Activated CD4-positive, alpha-beta T cell treated with anti-CD3 and anti-CD28 coated beads, Interleukin-2, amount 10 ng/mL, durations not matched to agents 24 days and 14 days (primary cell): ENCODE results near the gene SCNN1B. TPM values are rescaled to one million over a fixed set of nuclear protein-coding genes. Genes with fewer than 3 reads are reported as not detected.

Source experiments
- DNase-seq: peaks from one replicate; pipeline ENCODE4 v3.0.0; 2022
- H3K27ac Mint-ChIP-seq: one replicate; pipeline ENCODE4 v1.8.0; 2022; ENCODE audit warnings: mild to moderate bottlenecking, mixed read lengths
- H3K27me3 Mint-ChIP-seq: one replicate; pipeline ENCODE4 v1.8.0; 2022; ENCODE audit warnings: mixed read lengths
- H3K36me3 Mint-ChIP-seq: one replicate; pipeline ENCODE4 v1.8.0; 2022; ENCODE audit warnings: low read depth, mild to moderate bottlenecking, mixed read lengths
- H3K4me1 Mint-ChIP-seq: one replicate; pipeline ENCODE4 v1.8.0; 2021; ENCODE audit warnings: mixed read lengths
- H3K4me3 Mint-ChIP-seq: one replicate; pipeline ENCODE4 v1.8.0; 2022; ENCODE audit warnings: mild to moderate bottlenecking, moderate library complexity, mixed read lengths
- H3K9me3 Mint-ChIP-seq: one replicate; pipeline ENCODE4 v1.8.0; 2021; ENCODE audit warnings: mixed read lengths
- intact Hi-C: fragments of 100-400 bp; cut with micrococcal nuclease; formaldehyde crosslinking; loops from one replicate; pipeline ENCODE4 v1.15.1; 2023
- total RNA-seq: library from RNA; stranded (reverse); gene quantifications from 2 replicates; pipeline ENCODE4 v1.2.3, GENCODE V29; 2022

Gene SCNN1B
- total RNA-seq, 1 donor from 2014 or later: not detected

DNA sequence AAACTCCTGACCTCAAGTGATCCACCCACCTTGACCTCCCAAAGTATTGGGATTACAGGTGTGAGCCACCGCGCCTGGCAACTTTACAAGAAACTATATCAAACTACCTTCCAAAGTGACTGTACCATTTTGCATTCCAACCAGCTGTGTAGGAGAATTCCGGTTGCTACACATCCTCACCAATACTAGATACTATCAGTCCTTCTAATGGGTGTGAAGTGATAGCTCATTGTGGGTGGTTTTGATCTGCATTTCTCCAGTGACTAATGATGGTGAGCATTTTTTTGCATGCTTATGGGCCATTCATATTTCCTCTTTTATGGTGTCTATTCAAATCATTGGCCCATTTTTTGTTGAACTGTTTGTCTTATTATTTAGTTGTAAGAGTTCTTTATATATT lies 37.7 kb downstream of the SCNN1B start:
- DNase-seq: no peak
- Mint-ChIP-seq H3K27ac (no peak overlapping the region), H3K9me3 (no peaks in the 10 kb centered on the region), H3K4me1 (no peaks in the 10 kb centered on the region), H3K27me3 (peaks cover 9% of the 10 kb centered on the region), H3K36me3 (no peaks in the 10 kb centered on the region), H3K4me3 (no peak overlapping the region)
- intact Hi-C loops: no loop called here

DNA sequence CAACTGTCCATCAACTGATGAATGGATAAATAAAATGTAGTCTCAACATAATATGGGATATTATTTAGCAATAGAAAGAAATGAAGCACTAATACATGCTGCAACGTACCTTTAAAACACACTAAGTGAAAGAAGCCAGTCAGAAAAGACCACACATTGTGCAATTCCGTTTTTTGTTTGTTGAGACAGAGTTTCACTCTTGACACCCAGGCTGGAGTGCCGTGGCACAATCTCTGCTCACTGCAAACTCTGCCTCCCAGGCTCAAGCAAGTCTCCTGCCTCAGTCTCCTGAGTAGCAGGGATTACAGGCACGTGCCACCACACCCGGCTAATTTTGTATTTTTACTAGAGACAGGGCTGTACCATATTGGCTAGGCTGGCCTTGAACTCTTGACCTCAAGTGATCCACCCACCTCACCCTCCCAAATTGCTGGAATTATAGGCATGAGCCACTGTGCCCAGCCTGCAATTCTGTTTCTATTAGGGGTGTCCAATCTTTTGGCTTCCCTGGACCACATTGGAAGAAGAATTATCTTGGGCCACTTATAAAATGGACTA lies 40.1 kb downstream of the SCNN1B start:
- Mint-ChIP-seq H3K4me3 (no peak overlapping the region), H3K4me1 (no peaks in the 10 kb centered on the region)
- intact Hi-C loops: no loop called here

DNA sequence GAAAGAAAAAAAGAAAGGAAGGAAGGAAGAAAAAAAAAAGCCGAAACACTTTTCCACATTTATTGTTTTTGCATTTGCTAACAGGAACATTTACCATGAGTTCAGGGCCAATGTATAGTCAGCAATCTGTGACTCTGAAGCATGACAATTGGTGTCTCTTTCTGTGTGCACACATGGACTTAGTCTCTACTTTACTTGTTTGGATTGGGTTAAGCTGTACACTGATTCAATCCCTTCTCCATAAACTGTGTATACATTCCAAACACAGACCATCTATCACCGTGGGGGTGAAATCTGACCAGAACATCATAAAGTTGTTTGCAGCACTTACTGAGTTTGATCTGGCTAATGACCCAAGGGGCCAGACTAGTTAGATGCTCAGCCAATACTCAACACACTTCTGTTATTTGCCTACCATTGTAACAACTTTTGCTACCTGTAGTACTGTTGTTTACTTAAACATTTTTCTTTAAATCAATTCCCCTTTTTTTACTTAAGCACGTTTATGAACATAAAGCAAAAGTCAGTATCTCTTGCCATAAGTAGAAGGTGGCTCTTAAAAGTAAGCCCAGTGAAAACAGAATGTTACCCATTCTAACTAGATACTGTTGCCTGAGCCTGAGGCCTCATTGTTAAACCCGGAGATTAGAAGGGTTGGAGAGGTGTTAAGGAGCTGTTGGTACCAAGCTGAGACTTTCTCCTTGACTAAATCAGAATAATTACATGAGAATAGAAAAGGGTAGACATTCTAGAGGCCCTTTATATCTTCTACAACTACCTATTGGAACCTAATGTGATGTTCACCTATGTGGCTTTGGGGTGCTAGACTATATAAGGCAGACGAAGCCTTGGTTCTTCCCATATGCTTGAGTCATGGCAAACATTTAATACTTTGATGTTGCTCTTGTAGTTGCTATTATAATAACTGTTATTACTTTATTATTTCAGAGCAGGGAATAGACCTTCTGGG lies 41.8 kb downstream of the SCNN1B start:
- intact Hi-C loops: no loop called here
- no peak for DNase-seq
- peaks cover 7% of the 10 kb centered on the region for H3K27me3 Mint-ChIP-seq
- no peaks in the 10 kb centered on the region for H3K4me1 Mint-ChIP-seq
- H3K27ac Mint-ChIP-seq: no peak overlapping the region
- H3K36me3 Mint-ChIP-seq: no peaks in the 10 kb centered on the region
- H3K4me3 Mint-ChIP-seq: no peak overlapping the region
- no peaks in the 10 kb centered on the region for H3K9me3 Mint-ChIP-seq

More for the DNA sequence above, 40.1 kb downstream of the SCNN1B start:
- no peak for DNase-seq
- H3K27ac Mint-ChIP-seq: no peak overlapping the region
- H3K9me3 Mint-ChIP-seq: no peaks in the 10 kb centered on the region
- H3K36me3 Mint-ChIP-seq: no peaks in the 10 kb centered on the region
- H3K27me3 Mint-ChIP-seq: peaks cover 9% of the 10 kb centered on the region

DNA sequence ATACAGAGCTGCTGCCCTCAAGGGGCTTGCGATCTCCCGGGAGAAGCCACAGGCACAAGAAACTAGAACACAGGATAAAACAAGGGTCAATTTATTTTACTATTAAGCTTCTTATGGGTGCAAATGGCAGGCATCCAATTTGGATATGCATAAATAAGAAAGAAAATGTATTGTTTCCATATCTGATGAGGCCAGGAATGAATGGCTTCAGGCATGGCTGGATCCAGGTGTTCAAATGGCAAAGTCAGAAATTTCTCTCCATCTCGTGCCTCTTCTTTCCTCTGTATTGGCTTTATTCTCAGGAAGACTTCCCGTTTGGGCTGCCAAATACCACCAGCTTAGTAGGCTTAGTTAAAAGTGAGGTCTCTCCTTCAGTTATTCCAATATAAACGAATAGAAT lies 43.1 kb downstream of the SCNN1B start:
- DNase-seq: no peak
- intact Hi-C loops: no loop called here
- Mint-ChIP-seq H3K36me3 (no peaks in the 10 kb centered on the region), H3K4me1 (no peaks in the 10 kb centered on the region), H3K27me3 (peaks cover 6% of the 10 kb centered on the region), H3K27ac (no peak overlapping the region), H3K4me3 (no peak overlapping the region), H3K9me3 (no peaks in the 10 kb centered on the region)

DNA sequence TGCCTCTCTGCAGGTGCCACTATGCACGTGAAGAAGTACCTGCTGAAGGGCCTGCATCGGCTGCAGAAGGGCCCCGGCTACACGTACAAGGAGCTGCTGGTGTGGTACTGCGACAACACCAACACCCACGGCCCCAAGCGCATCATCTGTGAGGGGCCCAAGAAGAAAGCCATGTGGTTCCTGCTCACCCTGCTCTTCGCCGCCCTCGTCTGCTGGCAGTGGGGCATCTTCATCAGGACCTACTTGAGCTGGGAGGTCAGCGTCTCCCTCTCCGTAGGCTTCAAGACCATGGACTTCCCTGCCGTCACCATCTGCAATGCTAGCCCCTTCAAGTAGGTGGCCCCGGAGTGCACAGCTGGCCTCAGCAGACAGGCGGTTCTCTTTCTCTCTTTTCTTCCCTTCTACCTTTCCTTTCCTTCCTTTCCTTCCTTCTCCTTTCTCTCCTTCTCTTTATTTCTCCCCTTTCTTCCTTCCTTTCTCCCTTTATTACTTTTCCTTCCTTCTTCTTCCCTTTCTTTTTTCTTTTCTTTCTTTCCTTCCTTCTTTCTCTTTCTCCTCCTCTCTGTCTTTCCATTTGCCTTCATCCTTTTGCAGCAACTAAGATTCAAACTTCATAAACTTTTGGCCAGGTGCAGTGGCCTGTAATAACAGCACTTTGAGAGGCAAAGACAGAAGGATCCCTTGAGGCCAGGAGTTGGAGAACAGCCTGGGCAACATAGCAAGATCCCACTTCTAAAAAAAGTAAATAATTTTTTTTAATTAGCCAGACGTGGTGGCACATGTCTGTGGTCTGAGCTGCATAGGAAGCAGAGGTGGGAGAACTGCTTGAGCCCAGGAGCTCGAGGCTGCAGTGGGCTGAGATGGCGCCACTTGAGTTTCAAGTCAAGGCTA lies 46.7 kb downstream of the SCNN1B start:
- intact Hi-C loops: no loop called here
- no peak for DNase-seq
- Mint-ChIP-seq H3K9me3 (no peaks in the 10 kb centered on the region), H3K36me3 (no peaks in the 10 kb centered on the region), H3K4me3 (no peak overlapping the region), H3K27me3 (peaks cover 2% of the 10 kb centered on the region), H3K4me1 (no peaks in the 10 kb centered on the region), H3K27ac (no peak overlapping the region)

DNA sequence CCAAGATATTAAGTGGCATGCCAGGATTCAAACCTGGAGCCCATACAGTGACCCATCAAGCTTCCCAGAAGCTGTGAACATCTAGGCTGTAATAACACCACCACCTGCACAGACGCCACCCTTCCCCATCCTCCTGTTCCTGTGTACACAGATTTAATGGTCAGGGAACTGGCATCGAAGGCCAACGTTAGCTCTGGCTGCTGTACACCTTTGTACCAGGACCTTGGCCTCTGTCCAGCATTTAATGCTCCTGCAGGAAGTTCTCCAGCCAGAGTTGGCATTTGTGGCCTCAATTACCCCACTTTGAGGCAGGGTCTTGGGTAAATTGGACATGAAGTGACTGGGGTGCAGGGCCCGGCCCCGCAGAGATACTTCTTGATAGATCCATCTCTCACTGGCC lies 49.3 kb downstream of the SCNN1B start:
- H3K36me3 Mint-ChIP-seq: no peaks in the 10 kb centered on the region
- H3K4me1 Mint-ChIP-seq: no peaks in the 10 kb centered on the region
- no peak overlapping the region for H3K4me3 Mint-ChIP-seq
- no peak for DNase-seq
- intact Hi-C loops: no loop called here
- H3K27me3 Mint-ChIP-seq: peaks cover 2% of the 10 kb centered on the region
- H3K27ac Mint-ChIP-seq: no peak overlapping the region
- no peaks in the 10 kb centered on the region for H3K9me3 Mint-ChIP-seq

DNA sequence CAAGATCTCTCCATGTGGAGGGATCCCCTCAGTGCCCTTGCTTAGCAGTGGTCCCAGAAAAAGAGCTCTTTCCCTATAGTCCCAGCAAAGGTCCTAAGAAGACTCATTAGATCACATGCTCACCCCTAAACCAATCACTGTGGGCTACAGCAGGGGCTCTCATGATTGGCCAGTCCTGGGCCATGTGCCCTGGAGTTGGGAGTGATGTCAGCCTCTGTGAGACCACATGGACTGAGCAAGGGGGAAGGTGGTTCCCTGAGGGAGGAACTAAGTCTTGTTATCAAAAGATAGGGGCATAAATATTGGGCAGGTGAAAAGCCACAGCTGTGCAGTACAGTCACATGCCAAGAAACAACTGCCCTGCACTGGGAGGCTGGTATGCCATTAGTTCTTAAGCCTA lies 51.3 kb downstream of the SCNN1B start:
- peaks cover 2% of the 10 kb centered on the region for H3K27me3 Mint-ChIP-seq
- no peak for DNase-seq
- no peak overlapping the region for H3K27ac Mint-ChIP-seq
- no peak overlapping the region for H3K4me3 Mint-ChIP-seq
- H3K4me1 Mint-ChIP-seq: no peaks in the 10 kb centered on the region
- H3K9me3 Mint-ChIP-seq: no peaks in the 10 kb centered on the region
- H3K36me3 Mint-ChIP-seq: no peaks in the 10 kb centered on the region
- intact Hi-C loops: no loop called here

DNA sequence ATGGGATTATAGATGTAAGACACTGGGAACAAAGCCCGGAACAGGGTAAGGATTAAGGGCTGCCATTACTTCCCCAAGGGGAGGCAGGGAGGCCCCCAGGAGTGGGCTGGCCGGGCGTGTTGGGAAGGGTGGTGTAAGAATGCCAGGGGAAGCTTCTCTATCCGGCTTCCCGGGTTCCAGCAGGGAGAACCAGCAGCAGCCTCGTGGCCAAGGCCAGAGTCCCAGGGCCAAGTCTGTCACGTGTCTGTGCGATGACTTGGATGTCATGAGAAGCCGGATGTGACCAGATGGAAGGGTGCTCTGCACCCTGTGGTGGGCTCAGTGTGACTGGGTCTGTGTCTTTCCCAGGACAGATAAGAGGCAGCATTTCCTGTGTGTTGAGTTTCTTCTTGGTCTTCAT lies 52.1 kb downstream of the SCNN1B start:
- H3K4me1 Mint-ChIP-seq: no peaks in the 10 kb centered on the region
- no peaks in the 10 kb centered on the region for H3K27me3 Mint-ChIP-seq

DNA sequence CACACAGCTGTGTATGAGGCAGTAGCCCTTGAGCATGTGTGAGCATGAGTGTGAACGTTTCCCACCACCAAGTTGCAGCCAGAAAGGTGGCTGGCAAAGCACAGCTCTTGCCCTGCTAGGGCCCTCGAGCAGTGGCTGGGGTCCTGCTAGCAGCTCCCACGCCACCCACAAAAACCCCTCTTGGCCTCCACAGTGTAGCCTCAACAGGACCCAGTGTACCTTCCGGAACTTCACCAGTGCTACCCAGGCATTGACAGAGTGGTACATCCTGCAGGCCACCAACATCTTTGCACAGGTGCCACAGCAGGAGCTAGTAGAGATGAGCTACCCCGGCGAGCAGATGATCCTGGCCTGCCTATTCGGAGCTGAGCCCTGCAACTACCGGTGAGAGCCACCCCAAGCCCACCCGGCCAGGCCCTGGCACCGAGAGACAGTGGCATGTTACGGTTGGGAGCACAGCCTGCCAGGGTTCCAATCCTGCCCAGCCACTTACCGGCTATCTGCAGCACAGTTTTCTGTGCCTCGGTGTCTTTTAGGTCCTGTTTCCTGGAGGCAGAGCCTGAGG lies 53.1 kb downstream of the SCNN1B start:
- intact Hi-C loops: no loop called here
- Mint-ChIP-seq H3K9me3 (no peaks in the 10 kb centered on the region), H3K27ac (no peak overlapping the region), H3K4me3 (no peak overlapping the region), H3K27me3 (no peaks in the 10 kb centered on the region), H3K4me1 (no peaks in the 10 kb centered on the region), H3K36me3 (no peaks in the 10 kb centered on the region)
- no peak for DNase-seq

More for the DNA sequence above, 52.1 kb downstream of the SCNN1B start:
- Mint-ChIP-seq H3K36me3 (no peaks in the 10 kb centered on the region), H3K4me3 (no peak overlapping the region), H3K27ac (no peak overlapping the region), H3K9me3 (no peaks in the 10 kb centered on the region)
- intact Hi-C loops: no loop called here
- no peak for DNase-seq

DNA sequence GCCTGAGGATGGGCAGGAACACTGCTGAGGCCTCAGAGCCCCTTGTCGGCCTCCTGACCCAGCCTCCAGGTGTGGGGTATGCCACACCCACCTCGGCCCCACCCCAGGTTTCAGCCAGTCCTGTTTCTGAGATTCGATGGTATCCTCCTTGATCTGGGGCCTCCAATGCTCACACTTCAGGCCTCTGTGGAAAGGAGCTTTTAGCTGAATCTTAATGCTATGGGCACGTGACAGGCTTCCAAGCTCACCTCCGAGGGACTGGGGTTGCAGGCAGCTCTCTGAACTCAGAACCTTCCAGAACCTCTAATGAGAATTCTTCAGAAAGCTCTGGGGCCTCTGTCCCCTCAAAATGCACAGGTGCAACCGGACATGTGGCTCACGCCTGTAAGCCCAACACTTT lies 54.8 kb downstream of the SCNN1B start:
- H3K27me3 Mint-ChIP-seq: no peaks in the 10 kb centered on the region
- no peak overlapping the region for H3K27ac Mint-ChIP-seq
- no peaks in the 10 kb centered on the region for H3K36me3 Mint-ChIP-seq
- no peaks in the 10 kb centered on the region for H3K4me1 Mint-ChIP-seq
- no peaks in the 10 kb centered on the region for H3K9me3 Mint-ChIP-seq
- no peak for DNase-seq
- intact Hi-C loops: no loop called here
- H3K4me3 Mint-ChIP-seq: no peak overlapping the region

DNA sequence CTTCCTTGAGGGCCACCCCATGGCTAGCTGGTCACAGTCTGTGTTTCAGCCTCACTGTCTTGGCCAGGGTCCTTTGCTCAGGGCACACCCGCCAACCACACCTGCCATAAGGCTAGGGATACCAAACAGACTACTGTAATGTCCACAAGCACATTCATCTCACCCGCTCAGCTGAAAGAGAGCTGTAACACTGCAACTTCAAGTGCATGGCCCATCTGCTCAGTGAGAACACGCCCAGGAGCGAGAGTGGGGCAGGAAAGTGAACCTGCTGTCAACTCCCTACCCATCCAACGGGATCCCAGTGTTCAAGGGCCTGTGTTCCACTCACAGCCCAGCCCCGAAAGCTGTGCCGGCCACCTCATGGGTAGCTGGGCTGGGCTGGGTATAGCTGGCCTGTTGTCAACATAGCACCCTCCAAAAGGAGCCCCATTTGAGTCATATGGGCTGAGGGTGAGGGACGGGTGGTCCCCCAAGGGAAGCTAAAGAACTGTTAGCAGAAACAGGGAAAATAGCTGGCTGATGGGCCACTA lies 55.7 kb downstream of the SCNN1B start:
- no peak for DNase-seq
- Mint-ChIP-seq H3K27ac (no peak overlapping the region), H3K36me3 (no peaks in the 10 kb centered on the region), H3K27me3 (no peaks in the 10 kb centered on the region), H3K9me3 (no peaks in the 10 kb centered on the region), H3K4me1 (no peaks in the 10 kb centered on the region), H3K4me3 (no peak overlapping the region)
- intact Hi-C loops: no loop called here

DNA sequence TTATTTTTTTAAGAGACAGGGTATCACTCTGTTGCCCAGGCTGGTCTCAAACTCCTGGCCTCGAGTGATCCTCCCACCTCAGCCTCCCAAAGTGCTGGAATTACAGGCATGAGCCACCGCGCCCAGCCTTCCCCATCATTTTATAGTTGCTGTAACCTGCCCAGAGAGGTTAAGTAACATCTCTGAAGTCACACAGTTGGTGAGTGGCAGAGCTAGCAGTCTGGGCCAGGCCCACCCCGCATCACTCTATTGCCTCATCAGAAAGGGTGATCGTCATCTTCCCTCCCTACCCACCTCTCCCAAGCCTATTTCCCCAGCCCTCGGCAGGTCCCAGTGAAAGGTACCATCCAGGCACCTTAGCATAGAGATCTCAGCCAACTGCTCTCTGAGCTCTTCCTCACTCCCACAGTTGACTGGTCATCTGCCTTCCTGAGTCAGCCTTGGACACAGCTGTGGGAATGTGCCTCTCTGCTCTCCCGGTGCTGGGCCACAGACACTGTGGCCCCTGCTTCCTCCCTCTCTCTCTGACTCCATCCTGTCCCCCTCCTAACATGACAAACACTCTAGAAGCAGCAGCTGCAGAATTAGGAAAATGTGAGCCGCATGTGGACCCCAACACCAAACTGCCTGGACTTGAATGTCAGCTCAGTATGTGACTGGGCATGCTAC lies 57.1 kb downstream of the SCNN1B start:
- Mint-ChIP-seq H3K9me3 (no peaks in the 10 kb centered on the region), H3K27ac (no peak overlapping the region), H3K36me3 (no peaks in the 10 kb centered on the region), H3K4me3 (no peak overlapping the region), H3K4me1 (no peaks in the 10 kb centered on the region), H3K27me3 (no peaks in the 10 kb centered on the region)
- no peak for DNase-seq
- intact Hi-C loops: no loop called here
